HepG2 (cell line): Measurements from ENCODE around the gene ADAM15. TPM values are rescaled to one million over a fixed set of nuclear protein-coding genes. Genes with fewer than 3 reads are reported as not detected.

ENCODE experiments used
- DNMT3B ChIP-seq: conservative IDR thresholded peaks from 2 replicates; pipeline ENCODE4 v1.6.1; 2016; ENCODE audit warnings: missing biosample characterization, control low read depth
- EHMT2 ChIP-seq: fragments of 200-600 bp; sonication (generic); IDR thresholded peaks from 2 replicates; pipeline ENCODE4 v1.7.0; 2017; ENCODE audit warnings: antibody characterized with exemption, low read depth, low read length, borderline replicate concordance
- ELK4 ChIP-seq: sonication (generic); formaldehyde crosslinking; IDR thresholded peaks from 2 replicates; pipeline ENCODE4 v1.9.0; 2021; ENCODE audit warnings: missing genetic modification reagents, borderline replicate concordance
- GMEB1 ChIP-seq: sonication (generic); formaldehyde crosslinking; IDR thresholded peaks from 2 replicates; pipeline ENCODE4 v1.5.1; 2020; ENCODE audit warnings: missing genetic modification reagents, mild to moderate bottlenecking, borderline replicate concordance
- KLF13 ChIP-seq: sonication (generic); formaldehyde crosslinking; IDR thresholded peaks from 2 replicates; pipeline ENCODE4 v1.4.0; 2020; ENCODE audit warnings: mild to moderate bottlenecking, missing genetic modification reagents
- KLF9 ChIP-seq: IDR thresholded peaks from 2 replicates; pipeline ENCODE4 v1.6.1; 2016; ENCODE audit warnings: low read depth
- MBD4 ChIP-seq: IDR thresholded peaks from 2 replicates; pipeline ENCODE4 v1.6.1; 2012; ENCODE audit warnings: low read length, inconsistent platforms, borderline replicate concordance
- MTA1 ChIP-seq: sonication (generic); formaldehyde crosslinking; IDR thresholded peaks from 2 replicates; pipeline ENCODE4 v1.4.0; 2020; ENCODE audit warnings: missing genetic modification reagents, mild to moderate bottlenecking, borderline replicate concordance
- PAX8 ChIP-seq: sonication (generic); formaldehyde crosslinking; IDR thresholded peaks from 2 replicates; pipeline ENCODE4 v1.8.0; 2022; ENCODE audit warnings: mild to moderate bottlenecking, missing genetic modification reagents, borderline replicate concordance
- PAXIP1 ChIP-seq: sonication (generic); formaldehyde crosslinking; conservative IDR thresholded peaks from 2 replicates; pipeline ENCODE4 v1.4.0; 2020; ENCODE audit warnings: mild to moderate bottlenecking, missing genetic modification reagents, moderate library complexity
- RFX1 ChIP-seq: fragments of 450-650 bp; IDR thresholded peaks from 2 replicates; pipeline ENCODE4 v1.6.1; 2017
- SALL1 ChIP-seq: sonication (generic); formaldehyde crosslinking; IDR thresholded peaks from 2 replicates; pipeline ENCODE4 v1.8.0; 2022; ENCODE audit warnings: mild to moderate bottlenecking, missing genetic modification reagents
- SALL2 ChIP-seq: sonication (generic); formaldehyde crosslinking; IDR thresholded peaks from 2 replicates; pipeline ENCODE4 v1.8.1; 2023; ENCODE audit warnings: mild to moderate bottlenecking, missing genetic modification reagents, inconsistent platforms
- SKI ChIP-seq: fragments of 450-650 bp; IDR thresholded peaks from one replicate; pipeline ENCODE4 v1.6.1; 2018; ENCODE audit warnings: mild to moderate bottlenecking; ENCODE audit not compliant: partially characterized antibody
- SOX6 ChIP-seq, 2 experiments: fragments of 450-650 bp in 1 of 2; sonication (generic) in 1 of 2; formaldehyde crosslinking in 1 of 2; IDR thresholded peaks; 2 replicates each; pipeline versions ENCODE4 v1.4.0 to v1.6.1; 2017 to 2020; ENCODE audit warnings: antibody characterized with exemption in 1 of 2, mild to moderate bottlenecking in 1 of 2, missing genetic modification reagents in 1 of 2
- TAF1 ChIP-seq: sonication (generic); formaldehyde crosslinking; IDR thresholded peaks from 2 replicates; pipeline ENCODE4 v1.4.0; 2020; ENCODE audit warnings: missing genetic modification reagents
- TOPORS ChIP-seq: sonication (generic); formaldehyde crosslinking; IDR thresholded peaks from 2 replicates; pipeline ENCODE4 v1.8.0; 2023; ENCODE audit warnings: mild to moderate bottlenecking, missing genetic modification reagents
- ZFY ChIP-seq: sonication (generic); formaldehyde crosslinking; IDR thresholded peaks from 2 replicates; pipeline ENCODE4 v1.4.0; 2020; ENCODE audit warnings: missing genetic modification reagents
- ZFYVE20 ChIP-seq: sonication (generic); formaldehyde crosslinking; IDR thresholded peaks from 2 replicates; pipeline ENCODE4 v1.8.0; 2023; ENCODE audit warnings: low read depth, mild to moderate bottlenecking, moderate library complexity, missing genetic modification reagents, borderline replicate concordance
- ZNF12 ChIP-seq: sonication (generic); formaldehyde crosslinking; IDR thresholded peaks from 2 replicates; pipeline ENCODE4 v1.5.0; 2020; ENCODE audit warnings: missing genetic modification reagents
- ZNF256 ChIP-seq: sonication (generic); formaldehyde crosslinking; conservative IDR thresholded peaks from 2 replicates; pipeline ENCODE4 v1.4.0; 2020; ENCODE audit warnings: missing genetic modification reagents
- ZNF326 ChIP-seq: sonication (generic); formaldehyde crosslinking; IDR thresholded peaks from 2 replicates; pipeline ENCODE4 v1.4.0; 2020; ENCODE audit warnings: missing genetic modification reagents, borderline replicate concordance
- ZNF430 ChIP-seq: sonication (generic); formaldehyde crosslinking; IDR thresholded peaks from 2 replicates; pipeline ENCODE4 v1.9.0; 2021; ENCODE audit warnings: mild to moderate bottlenecking, missing genetic modification reagents
- ZNF607 ChIP-seq: sonication (generic); formaldehyde crosslinking; IDR thresholded peaks from 2 replicates; pipeline ENCODE4 v1.5.1; 2020; ENCODE audit warnings: missing genetic modification reagents, mild to moderate bottlenecking, borderline replicate concordance
- ZNF615 ChIP-seq: sonication (generic); formaldehyde crosslinking; IDR thresholded peaks from 2 replicates; pipeline ENCODE4 v1.5.0; 2020; ENCODE audit warnings: mild to moderate bottlenecking, missing genetic modification reagents, borderline replicate concordance
- polyA plus RNA-seq, 8 experiments: library from polyadenylated mRNA; depleted of rRNA in 3 of 8; stranded (reverse) in 7 of 8; unstranded in 1 of 8; fragments of >200 nt; fragmentation: Illumina TruSeq in 4 of 8; extraction: Trizol in 4 of 8; gene quantifications; 2 replicates each; pipeline versions ENCODE4 v1.2.1 to v1.2.3, GENCODE V29; 2011 to 2016; ENCODE audit warnings: low read depth in 4 of 8, missing spikeins in 1 of 8, mixed read lengths in 1 of 8; ENCODE audit not compliant: insufficient read depth in 1 of 8
- total RNA-seq, 5 experiments: library from RNA; depleted of rRNA; stranded (reverse); fragments of >200 nt; fragmentation: Illumina TruSeq; extraction: Trizol; gene quantifications; 2 replicates each; pipeline ENCODE4 v1.2.3, GENCODE V29; 2016; ENCODE audit warnings: low read depth in 1 of 5

Gene ADAM15
- total and polyA plus RNA-seq, 2 of the 13 experiments (the other 11 are each of a cell fraction or from before 2014, with no cell fraction given): 17.9 to 25.6 TPM

GRCh38 chr1:155084722-155085503 is 33.8 kb downstream of the ADAM15 start (continued):
- no peak for TF ChIP-seq ELK4
- peak; percentile 25; the same call in 1 of the 2 replicates for TF ChIP-seq RFX1
- TF ChIP-seq ZNF326 (CRISPR knock-in tag): no peak
- TF ChIP-seq ZNF607 (CRISPR knock-in tag): no peak; the same call in 1 of the 2 replicates
- no peak for TF ChIP-seq SOX6 (IDR thresholded peaks at IDR 0.05)
- peak; percentile 50; the same call in 1 of the 2 replicates for TF ChIP-seq SOX6 (CRISPR knock-in tag; IDR thresholded peaks at IDR 0.05)
- no peak for TF ChIP-seq SALL2 (CRISPR knock-in tag)
- no peak for TF ChIP-seq ZNF256 (CRISPR knock-in tag)
- TF ChIP-seq ZNF430 (CRISPR knock-in tag): peak; percentile 73
- TF ChIP-seq KLF13 (CRISPR knock-in tag): no peak
- TF ChIP-seq ZFYVE20 (CRISPR knock-in tag): no peak
- TF ChIP-seq DNMT3B (CRISPR knock-in tag): no peak
- no peak for TF ChIP-seq ZNF615 (CRISPR knock-in tag)
- TF ChIP-seq MTA1: peak; percentile 61; the same call in 1 of the 2 replicates
- TF ChIP-seq PAXIP1: peak; percentile 44
- TF ChIP-seq SKI: peak; percentile 12
- TF ChIP-seq ZNF12: no peak
- peak; percentile 57; the same call in 1 of the 2 replicates for TF ChIP-seq KLF9 (CRISPR knock-in tag)
- TF ChIP-seq MBD4: no peak
- TF ChIP-seq SALL1 (CRISPR knock-in tag): peak; percentile 77
- peak; percentile 38; the same call in 1 of the 2 replicates for TF ChIP-seq ZFY (CRISPR knock-in tag)
- TF ChIP-seq EHMT2: no peak
- peak; percentile 62; the same call in 1 of the 2 replicates for TF ChIP-seq GMEB1 (CRISPR knock-in tag)
- no peak for TF ChIP-seq PAX8 (CRISPR knock-in tag)
- TF ChIP-seq TAF1 (CRISPR knock-in tag): no peak
- no peak for TF ChIP-seq TOPORS
